Activated naive CD4-positive, alpha-beta T cell treated with anti-CD3 and anti-CD28 coated beads, Interleukin-2, amount 50 U/mL, for 72 hours (primary cell): Measurements from ENCODE around the gene PRKCD. TPM values are rescaled to one million over a fixed set of nuclear protein-coding genes. Genes with fewer than 3 reads are reported as not detected.

Experiments used
- ATAC-seq, 2 donors: fragments of 150-1000 bp; cut with Tn5 transposase; 2 replicates each; pipeline ENCODE4 v1.10.0; 2021; ENCODE audit warnings: mild to moderate bottlenecking in 2 of 2, moderate library complexity in 2 of 2
- DNase-seq, 2 donors: peaks; one replicate each; pipeline ENCODE4 v3.0.0; 2021 to 2022; ENCODE audit warnings: low spot score in 2 of 2
- H3K27ac Mint-ChIP-seq, 2 donors: one replicate each; pipeline ENCODE4 v1.8.0; 2022; ENCODE audit warnings: mild to moderate bottlenecking in 2 of 2, mixed read lengths in 2 of 2
- H3K36me3 Mint-ChIP-seq, 2 donors: one replicate each; pipeline ENCODE4 v1.8.0; 2022; ENCODE audit warnings: mixed read lengths in 2 of 2
- H3K9me3 Mint-ChIP-seq, 2 donors: one replicate each; pipeline ENCODE4 v1.8.0; 2022; ENCODE audit warnings: mixed read lengths in 2 of 2
- total RNA-seq, 2 donors: library from RNA; stranded (reverse); gene quantifications; one replicate each; pipeline ENCODE4 v1.2.3, GENCODE V29; 2022

The PRKCD gene
- total RNA-seq, 2 donors from 2014 or later, result 3.4 to 22.5 TPM

DNA sequence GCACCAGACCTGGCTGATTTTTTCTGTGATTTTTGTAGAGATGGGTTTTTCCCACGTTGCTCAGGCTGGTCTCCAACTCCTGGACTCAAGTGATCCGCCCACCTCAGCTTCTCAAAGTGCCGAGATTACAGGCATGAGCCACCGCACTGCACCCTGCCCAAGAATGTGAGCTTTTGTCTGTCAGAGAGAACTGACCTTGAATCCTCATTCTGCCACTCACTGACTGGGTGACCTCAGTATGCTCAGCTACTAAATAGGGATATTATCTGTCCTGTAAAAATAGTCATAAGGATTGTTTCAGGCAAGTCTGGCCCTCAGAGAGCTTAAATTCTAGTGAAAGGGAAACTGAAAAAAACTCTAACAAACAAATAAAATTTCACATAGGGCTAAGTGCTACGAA lies 28.7 kb upstream of the PRKCD start:
- no peak for ATAC-seq
- DNase-seq, result no peak
- Mint-ChIP-seq H3K9me3 (no peaks in the 10 kb centered on the region), H3K27ac (peak overlapping the region in 1 of 2 donors; percentile 93), H3K36me3 (peaks cover 0 to 8% of the 10 kb centered on the region in 2 donors)

DNA sequence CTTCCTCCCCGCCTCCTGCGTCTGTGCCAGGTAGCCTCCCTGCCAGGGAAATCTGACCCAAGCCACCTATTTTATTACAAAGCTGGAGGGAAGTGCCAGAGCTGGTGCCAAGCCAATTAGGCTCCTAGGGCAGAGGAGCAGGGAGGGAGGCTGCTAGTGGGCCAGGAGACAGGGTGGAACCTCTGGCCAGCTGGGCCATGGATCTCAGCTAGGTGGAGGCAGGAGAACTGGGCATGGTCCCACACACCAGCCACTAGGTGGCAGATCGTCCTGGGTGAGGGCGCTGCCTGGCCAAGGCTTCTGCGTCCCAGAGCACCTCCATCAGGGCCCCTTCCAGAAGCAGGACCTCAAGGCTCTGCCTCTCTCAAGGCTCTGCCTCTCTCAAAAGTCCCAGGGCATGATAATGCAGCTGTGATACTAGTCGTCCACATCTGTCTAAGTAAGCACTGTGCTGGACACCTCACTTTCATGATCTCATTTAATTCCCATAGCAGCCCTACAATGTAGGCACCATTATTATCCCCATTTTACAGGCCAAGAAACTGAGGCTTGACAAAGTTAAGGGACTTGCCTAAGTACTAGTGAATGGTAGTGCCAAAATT lies 26.3 kb upstream of the PRKCD start:
- DNase-seq (peak; percentile 64 to 69), ATAC-seq (peak; percentile 53 to 64)
- no peaks in the 10 kb centered on the region for H3K9me3 Mint-ChIP-seq
- peaks cover 0 to 3% of the 10 kb centered on the region in 2 donors for H3K36me3 Mint-ChIP-seq
- no peak overlapping the region for H3K27ac Mint-ChIP-seq

DNA sequence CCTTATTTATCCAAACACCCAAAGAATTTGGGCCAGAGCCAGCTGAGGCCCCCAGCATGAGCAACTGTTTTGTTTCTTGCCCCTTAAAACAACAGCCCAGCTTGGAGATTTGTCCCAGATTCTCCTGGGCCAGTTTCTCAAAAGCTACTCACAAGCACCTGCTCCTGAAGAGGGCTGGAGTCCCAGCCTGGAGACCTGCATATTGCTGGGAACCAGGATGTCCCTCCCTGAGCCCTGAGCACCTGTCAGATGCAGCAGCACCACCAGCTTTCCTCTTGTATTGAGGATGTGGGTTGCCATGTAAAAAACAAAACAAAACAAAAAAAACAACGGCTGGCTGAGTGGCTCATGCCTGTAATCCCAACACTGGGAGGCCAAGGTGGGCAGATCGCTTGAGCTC lies 23.8 kb upstream of the PRKCD start:
- Mint-ChIP-seq H3K36me3 (no peaks in the 10 kb centered on the region), H3K27ac (no peak overlapping the region), H3K9me3 (no peaks in the 10 kb centered on the region)
- ATAC-seq (no peak), DNase-seq (no peak)

DNA sequence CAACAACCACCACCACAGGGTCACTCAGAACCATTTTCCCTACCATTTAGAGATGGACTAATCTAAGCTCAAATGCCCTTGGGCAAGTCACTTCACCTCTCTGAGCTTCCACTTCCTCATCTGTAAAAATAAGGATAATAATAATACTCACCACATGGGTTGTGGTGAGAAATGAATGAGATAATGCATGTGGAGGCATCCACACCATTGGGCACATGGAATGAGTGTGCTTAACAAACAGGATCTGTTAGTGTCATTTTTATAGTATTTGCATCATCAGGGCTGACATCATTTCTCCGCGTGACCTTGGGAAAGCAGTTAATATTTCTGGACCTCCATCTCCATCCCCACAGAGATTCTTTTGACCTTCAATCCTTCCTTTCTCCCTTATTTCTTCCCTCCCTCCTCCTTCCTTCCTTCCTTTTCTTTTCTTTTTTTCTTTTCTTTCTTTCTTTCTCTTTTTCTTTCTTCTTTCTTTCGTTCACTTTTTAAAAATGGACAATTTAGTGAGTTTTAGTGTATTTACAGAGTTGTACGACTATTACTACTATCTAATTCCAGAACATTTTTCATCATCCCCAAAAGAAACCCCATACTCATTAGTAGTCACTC lies 23.1 kb upstream of the PRKCD start:
- H3K27ac Mint-ChIP-seq, result no peak overlapping the region
- no peaks in the 10 kb centered on the region for H3K36me3 Mint-ChIP-seq
- DNase-seq, result no peak
- no peaks in the 10 kb centered on the region for H3K9me3 Mint-ChIP-seq
- no peak for ATAC-seq

DNA sequence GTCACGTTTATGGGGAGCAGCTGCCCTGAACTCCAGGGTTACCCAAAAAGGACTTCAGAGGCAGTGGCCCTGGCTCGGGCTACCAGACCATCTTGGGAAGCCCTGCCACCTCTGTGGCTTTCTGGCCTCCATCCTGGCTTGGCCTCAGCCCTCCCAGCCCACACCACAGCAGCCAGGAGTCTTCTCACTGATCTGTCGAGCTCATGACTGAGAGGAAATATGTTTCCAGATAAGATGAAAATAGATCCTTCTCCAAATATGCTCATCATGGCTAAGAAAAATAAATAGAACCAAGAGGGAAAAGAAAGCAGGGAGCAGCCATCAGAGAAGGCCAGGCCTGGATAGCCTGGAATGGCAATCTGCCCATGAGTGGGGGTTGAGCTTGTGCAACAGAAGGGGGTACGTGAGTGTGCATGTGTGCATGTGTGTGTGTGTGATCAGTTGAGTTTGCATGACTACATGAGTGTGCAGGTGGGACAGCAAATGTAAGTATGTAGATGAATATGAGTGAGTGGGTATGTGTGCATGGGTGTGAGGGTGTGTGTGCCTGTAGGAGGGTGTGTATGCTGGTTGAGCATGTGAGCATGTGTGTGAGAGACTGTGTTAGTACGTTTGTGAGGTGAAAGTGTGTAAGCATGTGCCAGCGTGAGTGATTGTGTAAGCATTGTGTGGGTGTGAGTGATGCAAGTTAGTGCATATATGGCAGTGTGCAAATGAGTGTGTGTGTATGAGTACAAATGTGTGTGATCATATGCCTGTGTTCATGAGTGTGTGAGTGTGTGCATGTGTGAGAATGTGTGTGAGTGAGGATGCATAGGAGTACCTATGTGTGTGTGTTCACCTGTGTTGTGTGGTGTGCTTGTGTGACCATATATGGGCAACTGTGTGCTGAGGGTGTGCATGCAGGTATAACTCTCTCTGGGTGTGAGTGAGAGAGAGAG lies 20.8 kb upstream of the PRKCD start:
- no peak for ATAC-seq
- no peaks in the 10 kb centered on the region for H3K9me3 Mint-ChIP-seq
- no peaks in the 10 kb centered on the region for H3K36me3 Mint-ChIP-seq
- no peak for DNase-seq
- H3K27ac Mint-ChIP-seq, result peak overlapping the region in 1 of 2 donors; percentile 18

DNA sequence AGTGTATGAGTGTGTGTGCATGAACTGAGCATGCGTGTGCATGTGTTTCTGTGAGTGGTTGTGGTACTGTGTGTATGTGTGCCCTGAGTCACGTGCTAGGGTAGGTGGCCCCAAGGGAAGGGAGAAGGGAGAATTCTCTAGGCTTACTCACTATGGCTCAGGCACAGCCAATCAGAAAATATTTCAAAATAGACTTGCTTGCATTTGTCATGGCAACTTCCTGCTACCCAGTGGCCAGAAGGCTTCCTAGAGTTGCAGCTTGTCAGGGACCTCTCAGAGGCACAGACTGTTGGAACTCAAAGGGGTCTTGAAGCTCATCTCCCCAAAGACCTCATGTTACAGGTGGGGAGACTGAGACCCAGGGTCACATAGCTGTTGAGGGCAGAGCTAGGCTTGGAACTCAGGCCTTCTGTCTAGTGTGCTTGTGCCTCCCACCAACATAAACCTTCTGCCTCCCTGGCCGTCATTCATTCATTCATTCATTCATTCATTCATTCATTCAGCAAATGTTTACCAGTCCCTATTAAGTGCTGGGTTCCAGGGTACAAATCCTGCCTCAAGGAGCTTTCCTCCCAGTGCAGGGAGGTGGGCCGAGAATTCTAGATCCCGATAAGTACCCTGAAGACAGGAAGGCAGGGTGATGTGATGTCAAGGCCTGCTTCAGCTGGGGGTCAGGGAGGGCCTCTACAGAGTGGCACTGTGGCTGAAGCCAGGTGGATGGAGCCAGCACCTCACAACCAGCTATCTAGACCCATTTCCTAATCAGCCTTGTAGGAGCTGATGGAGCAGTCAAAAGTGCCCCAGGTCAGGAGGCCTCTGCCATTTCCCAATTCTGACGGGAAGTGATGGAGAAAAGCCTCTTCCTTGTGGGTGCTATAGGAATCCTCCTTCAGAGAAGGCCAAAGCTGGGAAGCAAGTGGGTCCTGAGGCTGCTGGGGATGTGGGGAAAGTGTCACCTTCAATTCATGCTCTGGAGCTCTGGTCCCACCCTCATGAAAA lies 19.9 kb upstream of the PRKCD start:
- H3K27ac Mint-ChIP-seq, result no peak overlapping the region
- DNase-seq (no peak), ATAC-seq (peak; percentile 67 to 81)
- H3K36me3 Mint-ChIP-seq, result no peaks in the 10 kb centered on the region
- H3K9me3 Mint-ChIP-seq, result no peaks in the 10 kb centered on the region

DNA sequence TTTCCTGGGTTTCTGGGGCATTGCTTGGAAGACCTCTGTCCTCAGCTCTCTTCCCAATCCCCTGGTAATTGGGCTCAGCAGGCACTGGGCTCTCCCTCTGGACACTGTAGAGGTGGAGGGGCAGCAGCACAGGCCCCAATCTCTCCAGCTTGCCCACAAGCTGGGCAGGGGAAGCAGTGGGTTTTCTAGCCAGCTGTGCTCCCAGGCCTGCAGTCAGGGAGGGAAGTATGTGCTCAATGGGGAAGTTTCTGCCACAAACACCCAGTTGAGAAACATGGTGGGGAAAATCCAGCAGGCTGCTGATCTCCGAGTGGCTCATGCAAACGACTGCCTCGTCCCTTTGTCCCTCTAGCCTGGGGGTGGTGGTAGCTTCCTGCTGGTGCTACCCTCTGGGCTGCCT lies 18.0 kb upstream of the PRKCD start:
- no peak overlapping the region for H3K27ac Mint-ChIP-seq
- no peaks in the 10 kb centered on the region for H3K9me3 Mint-ChIP-seq
- ATAC-seq, result no peak
- no peaks in the 10 kb centered on the region for H3K36me3 Mint-ChIP-seq
- DNase-seq, result no peak

DNA sequence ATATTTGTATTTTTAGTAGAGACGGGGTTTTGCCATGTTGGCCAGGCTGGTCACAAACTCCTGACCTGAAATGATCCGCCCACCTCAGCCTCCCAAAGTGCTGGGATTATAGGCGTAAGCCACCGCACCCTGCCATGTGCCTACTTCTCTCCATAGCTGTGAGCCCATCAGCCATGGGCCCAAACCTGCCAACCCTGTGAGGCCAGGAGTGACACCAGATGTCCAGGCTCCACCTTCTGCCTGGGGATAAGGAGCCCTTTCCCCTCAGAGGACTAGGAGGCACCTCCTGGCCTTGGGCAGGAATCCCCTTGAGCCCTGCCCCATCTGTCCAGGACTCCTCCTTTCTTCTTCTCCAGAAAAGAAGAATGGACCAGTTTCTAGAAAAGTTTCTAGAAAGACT lies 16.6 kb upstream of the PRKCD start:
- no peak overlapping the region for H3K27ac Mint-ChIP-seq
- H3K36me3 Mint-ChIP-seq, result no peaks in the 10 kb centered on the region
- ATAC-seq, result no peak
- H3K9me3 Mint-ChIP-seq, result no peaks in the 10 kb centered on the region
- no peak for DNase-seq

DNA sequence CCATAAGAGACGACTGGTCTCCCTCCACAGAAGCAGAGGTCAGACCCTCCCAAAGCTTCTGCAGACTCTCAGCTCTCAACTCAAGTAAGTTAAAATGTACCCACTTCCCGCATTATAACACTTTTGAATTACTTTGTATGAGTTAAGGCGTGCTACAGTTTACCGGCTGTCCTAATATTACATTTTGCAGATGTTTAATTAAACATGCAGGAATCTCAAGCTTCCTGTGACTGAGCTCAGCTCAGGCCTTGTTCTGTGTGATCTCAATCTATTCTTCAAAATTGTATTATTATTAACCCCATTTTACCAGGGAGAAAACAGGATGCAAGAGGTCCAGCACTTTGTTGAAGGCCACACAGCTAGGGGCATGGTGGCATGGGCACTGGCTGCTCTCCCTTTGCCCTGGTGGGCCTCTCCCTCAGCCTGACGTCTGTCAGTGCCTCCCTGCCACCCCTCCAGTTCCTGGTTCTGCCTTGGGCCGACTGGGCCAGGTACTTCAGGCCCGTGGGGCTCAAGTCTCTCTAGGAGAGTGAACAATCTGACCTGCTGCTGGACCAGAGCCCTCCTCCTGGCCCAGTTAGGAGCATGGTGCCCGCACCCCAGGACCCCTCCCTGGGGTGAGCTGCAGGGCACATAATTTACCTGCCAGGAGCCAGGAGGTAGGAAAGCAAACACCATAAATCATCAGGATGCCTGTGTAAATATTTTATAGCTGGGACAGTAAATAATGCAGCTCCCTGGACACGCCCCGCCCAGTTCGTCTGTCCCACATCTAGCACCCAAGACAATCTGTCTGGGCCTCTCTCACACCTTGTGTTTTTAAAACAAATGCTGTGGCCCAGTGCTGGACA lies 15.9 kb upstream of the PRKCD start:
- no peaks in the 10 kb centered on the region for H3K9me3 Mint-ChIP-seq
- DNase-seq (no peak), ATAC-seq (no peak)
- no peaks in the 10 kb centered on the region for H3K36me3 Mint-ChIP-seq
- no peak overlapping the region for H3K27ac Mint-ChIP-seq

DNA sequence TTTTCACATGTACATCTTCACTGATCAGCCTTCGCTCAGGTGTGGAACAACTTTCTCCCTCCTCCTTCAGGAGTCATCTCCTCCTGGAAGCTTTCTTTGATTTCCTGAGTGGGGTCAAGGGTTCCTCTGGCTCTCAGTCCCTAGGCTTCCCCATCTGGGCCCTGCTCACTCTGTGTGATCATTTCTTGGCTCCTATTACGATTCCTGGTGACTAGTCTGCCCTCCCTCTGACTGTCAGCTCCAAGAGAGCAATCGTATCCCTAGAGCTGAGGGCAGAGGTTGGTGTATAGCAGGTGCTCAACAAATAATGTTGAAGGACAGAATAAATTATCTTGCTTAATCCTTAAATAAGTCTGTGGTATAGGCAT lies 15.3 kb upstream of the PRKCD start:
- DNase-seq (no peak), ATAC-seq (no peak)
- Mint-ChIP-seq H3K27ac (peak overlapping the region in 1 of 2 donors; percentile 23), H3K36me3 (no peaks in the 10 kb centered on the region), H3K9me3 (no peaks in the 10 kb centered on the region)

DNA sequence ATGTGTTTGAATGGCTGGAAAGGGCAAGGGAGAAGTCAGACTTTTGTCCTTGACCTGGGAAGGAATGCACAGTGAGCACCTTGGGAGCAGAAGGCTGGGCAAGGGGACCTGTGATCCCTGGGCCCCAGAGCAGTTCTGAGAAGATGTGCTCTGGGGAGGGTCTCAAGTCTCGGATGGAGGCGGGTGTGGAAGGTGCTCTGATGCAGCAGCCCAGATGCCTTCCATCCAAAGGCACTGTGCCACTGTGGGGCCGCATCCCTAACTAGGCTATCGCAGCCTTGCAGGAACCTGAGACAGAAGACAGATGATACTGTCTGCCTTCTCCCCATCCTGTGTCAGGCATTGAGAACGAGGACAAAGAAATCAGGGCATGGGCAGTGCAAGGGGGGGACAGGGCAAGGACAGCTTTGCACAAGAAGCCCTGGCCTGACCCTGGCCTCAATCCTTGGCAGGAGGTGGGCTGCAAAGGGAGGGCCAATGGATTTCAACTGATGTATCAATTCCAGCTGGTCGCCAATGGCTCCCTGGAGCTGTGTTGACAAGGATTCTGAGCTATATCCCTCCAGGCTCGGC lies 14.6 kb upstream of the PRKCD start:
- no peaks in the 10 kb centered on the region for H3K36me3 Mint-ChIP-seq
- DNase-seq (no peak), ATAC-seq (no peak)
- H3K27ac Mint-ChIP-seq, result no peak overlapping the region
- no peaks in the 10 kb centered on the region for H3K9me3 Mint-ChIP-seq

DNA sequence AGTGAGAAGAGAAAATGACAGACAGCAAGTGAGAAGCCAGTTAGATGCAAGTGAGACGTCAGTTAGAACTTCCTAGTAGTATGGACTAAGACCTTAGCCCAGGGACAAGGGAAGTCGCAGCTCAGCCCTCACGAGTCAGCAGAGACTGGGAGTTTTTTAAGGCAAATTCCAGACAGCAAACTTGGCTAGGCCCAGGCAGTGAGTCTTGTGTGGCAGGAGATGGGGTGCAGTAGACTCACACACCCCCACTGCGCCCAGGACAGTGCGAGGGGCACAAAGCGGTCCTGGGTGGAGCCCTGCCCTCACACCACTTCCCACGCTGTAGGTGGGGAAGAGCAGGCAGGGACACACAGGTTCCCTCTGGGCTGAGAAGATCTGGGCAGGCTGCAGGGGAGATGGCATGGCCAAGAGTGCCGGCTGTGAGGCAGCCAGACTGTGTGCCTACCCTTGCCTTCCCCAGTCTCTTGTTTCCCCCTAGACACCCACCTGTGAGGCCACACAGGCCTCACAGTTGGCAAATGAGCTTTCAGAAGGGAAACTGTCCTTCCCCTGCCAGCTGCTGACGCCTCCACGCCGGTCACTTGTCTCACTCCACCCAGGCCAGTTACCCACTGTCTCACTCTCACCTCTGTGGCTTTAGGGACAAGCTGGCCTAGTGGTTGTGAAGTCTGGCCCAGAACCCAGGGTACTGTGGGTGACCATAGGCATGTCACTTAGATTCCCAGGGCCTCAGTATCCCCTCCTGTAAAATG lies 13.7 kb upstream of the PRKCD start:
- DNase-seq (no peak), ATAC-seq (no peak)
- H3K9me3 Mint-ChIP-seq, result no peaks in the 10 kb centered on the region
- peak overlapping the region; percentile 23 to 57 for H3K27ac Mint-ChIP-seq
- H3K36me3 Mint-ChIP-seq, result no peaks in the 10 kb centered on the region

DNA sequence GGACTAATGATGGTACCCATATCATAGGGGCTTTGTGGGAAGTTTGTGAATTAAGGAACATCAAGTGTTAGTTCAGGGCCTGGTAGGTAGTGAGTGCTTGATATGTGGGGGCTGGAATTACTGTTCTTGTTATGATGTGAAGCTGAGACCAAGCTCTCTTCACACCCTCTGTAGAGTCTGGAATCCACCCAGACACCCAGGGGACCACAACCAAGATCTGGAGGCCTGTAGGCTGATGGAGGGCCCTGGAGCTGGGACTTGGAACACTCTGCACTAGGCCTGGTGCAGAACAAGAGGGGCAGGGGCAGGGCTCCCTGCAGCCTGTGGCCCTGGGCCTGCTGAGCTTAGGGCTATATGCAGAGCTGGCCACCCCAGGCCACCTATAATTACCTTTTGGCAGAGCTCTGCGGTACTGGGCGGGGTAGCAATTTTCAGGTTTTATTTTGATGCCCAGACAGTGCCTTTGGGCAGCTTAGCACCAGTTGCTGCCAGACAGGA lies 13.1 kb upstream of the PRKCD start:
- DNase-seq (no peak), ATAC-seq (no peak)
- H3K36me3 Mint-ChIP-seq, result no peaks in the 10 kb centered on the region
- no peaks in the 10 kb centered on the region for H3K9me3 Mint-ChIP-seq
- peak overlapping the region; percentile 23 to 57 for H3K27ac Mint-ChIP-seq

DNA sequence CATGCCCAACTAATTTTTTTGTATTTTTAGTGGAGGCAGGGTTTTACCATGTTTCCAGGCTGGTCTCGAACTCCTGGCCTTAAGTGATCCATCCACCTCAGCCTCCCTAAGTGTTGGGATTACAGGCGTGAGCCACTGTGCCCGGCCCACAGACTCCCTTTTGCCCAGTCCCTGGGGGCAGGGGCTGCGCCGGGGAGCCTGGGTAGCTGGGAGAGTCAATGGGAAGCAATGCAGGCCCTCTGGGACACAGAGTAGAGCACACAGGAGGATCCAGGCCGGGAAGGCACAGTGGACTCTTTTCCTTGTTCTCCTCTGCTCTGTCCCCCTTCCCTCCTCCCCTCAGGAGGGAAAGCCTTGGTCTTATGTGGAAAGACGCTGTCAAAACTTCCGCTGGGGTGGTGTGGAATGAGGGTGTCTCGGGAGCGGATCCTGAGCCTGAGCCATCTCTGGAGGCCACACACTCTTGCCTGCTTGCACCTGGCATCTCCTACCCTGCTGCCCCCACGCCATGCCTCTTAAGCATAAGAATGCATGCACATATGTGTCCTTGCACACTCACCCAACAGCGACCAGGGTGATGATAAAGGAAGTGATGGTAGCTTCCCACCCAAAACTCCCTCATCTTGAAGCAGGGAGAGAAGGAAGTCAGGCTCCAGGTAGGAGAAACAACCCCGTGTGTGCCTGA lies 11.9 kb upstream of the PRKCD start:
- Mint-ChIP-seq H3K36me3 (no peaks in the 10 kb centered on the region), H3K9me3 (no peaks in the 10 kb centered on the region), H3K27ac (no peak overlapping the region)
- no peak for ATAC-seq
- no peak for DNase-seq
